Inferior parietal cortex (tissue), 1 donor: ENCODE measurements around the gene MAGEA11.
"Not testable (repeated sequence)": the region's sequence is repeated elsewhere in the genome, so short reads cannot be mapped to it uniquely, and the experiment has no call there.

Experiments
- DNase-seq: peaks from one replicate; pipeline ENCODE4 v3.0.0-alpha.2; 2016; ENCODE audit errors: extremely low spot score

Gene MAGEA11, protein sequence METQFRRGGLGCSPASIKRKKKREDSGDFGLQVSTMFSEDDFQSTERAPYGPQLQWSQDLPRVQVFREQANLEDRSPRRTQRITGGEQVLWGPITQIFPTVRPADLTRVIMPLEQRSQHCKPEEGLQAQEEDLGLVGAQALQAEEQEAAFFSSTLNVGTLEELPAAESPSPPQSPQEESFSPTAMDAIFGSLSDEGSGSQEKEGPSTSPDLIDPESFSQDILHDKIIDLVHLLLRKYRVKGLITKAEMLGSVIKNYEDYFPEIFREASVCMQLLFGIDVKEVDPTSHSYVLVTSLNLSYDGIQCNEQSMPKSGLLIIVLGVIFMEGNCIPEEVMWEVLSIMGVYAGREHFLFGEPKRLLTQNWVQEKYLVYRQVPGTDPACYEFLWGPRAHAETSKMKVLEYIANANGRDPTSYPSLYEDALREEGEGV

DNA sequence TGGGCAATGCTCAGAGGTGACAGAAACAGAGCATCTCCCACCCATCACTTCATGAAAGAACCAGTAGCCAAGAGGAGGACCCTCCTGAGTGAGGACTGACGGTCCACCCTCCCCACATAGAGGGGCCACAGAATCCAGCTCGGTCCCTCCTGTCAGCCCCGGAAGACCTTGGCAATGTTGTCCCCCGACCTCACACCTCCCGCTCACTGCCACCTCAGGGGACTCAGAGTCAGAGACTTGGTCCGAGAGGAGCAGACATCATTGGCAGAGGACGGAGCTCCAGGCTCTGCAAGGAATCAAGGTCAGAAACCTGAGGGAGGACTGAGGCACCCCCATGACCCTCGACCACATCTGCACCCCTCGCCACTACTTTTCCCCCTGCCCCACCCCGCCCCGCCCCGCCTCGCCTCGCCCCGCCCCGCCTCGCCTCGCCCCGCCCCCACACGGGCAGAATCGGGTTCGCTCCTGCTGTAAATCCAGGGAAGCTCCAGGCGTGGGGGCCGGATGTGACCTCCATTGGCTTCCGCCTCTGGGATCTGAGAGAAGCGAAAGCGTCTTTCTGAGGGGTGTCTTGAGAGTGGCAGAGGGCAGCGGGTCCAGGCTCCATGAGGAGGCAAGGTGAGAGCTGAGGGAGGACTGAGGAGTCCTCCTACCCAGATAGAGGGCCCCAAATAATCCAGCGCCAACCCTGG lies at the start of gene MAGEA11:
Gene MAGEA11, plus strand, starts transcription at position 516 of the 692 bp plus-strand sequence. CDS start 1,100 bp downstream, outside the sequence.
- no peak for DNase-seq

DNA sequence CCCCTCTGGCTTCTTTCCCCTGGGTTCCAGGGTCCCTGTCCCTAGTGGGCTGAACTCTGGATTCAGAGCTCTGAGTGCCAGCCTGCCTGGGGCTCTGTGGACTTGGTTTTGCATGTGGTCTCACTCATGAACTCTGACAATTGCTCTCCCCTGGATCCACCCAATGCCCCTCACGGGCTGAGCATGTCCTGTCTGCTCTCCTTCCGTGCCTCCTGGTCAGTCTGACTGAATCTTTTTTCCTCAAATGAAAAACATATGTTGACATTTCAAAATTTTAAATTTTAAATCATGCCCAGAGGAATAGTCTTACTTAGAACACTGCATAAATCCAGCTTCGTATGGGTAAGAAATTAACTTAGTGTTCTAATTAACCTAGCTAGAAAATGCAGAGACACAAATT lies 36.8 kb upstream of the MAGEA11 start:
- DNase-seq: not testable (repeated sequence)

DNA sequence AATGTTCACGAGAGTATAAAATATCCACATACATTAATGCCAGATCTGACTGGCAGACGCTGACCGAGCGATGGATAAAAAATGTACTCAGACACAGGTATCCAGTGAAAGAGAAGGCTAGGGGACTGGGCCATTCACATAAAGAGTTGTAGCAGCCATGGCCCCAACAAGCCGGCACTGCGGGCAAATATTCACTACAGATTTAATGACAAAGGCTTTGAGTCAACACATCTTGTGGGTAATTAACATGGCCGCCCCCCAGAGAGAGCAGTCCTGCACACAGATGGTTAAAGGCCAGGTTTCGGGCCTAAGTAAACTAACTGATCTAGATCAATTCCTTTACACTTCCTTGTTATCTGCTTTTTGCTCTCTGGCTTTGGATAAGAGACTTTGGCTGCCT lies 36.3 kb upstream of the MAGEA11 start:
- not testable (repeated sequence) for DNase-seq

DNA sequence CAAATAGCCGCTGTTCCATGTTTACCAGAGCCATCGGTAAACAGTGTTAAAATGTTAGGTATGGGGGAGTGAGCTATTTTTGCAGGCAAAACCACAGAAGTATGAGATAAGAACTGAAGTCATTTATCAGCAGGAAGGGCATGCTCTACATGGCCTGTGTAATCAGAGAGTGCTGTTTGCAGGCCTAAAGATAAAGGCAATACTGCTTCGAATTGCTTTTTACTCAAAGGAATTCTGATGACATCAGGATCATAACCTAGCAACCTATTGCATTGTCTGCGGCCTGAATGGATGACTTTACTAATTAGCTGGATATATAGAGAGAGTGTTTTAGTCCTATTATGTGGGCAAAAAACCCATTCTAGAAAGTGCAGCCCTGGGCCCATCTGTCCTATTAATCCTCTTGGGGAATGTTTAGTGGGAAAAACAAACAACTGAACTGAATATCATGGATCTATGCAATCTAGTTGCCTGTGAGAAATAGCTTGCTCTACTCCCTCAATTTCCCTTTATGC lies 32.6 kb upstream of the MAGEA11 start:
- DNase-seq: not testable (repeated sequence)

DNA sequence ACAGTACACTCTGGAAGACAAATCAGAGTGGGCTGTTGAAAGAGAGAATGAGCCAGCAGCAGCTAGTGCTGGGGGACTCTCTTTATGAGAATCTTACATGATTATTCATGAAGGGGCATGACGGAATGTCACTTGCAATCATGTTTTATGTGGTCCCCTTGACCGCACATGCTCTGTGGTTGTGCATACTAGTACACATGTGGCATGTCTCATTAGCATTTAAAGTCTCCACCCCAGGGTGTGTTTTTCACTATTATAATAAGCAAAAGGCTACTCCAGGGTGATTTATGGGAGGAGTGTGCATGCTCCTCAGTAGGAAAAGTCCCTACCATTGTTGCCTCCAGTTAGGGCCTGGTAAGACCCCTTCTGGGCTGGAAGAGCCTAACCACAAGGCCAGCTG lies 30.7 kb upstream of the MAGEA11 start:
- DNase-seq: no peak

DNA sequence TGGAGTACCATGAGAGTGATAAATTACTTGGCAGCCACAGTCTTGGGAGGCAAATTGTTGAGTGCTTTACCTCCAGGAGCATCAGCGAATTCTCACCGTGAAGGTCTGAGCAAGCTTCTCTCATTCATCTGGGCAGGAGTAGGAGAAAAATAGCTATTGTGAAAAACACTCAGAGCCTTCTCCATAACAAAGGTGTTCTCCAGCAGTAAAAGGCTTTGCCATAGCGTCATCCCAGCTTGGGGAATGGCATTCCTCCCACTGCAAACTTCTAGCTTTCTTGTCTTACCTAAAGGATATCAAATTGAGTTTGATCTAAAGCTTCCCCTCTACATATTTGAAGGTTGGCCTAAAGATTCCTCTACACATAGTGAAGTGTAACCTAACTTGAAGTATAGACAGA lies 29.8 kb upstream of the MAGEA11 start:
- DNase-seq: no peak

DNA sequence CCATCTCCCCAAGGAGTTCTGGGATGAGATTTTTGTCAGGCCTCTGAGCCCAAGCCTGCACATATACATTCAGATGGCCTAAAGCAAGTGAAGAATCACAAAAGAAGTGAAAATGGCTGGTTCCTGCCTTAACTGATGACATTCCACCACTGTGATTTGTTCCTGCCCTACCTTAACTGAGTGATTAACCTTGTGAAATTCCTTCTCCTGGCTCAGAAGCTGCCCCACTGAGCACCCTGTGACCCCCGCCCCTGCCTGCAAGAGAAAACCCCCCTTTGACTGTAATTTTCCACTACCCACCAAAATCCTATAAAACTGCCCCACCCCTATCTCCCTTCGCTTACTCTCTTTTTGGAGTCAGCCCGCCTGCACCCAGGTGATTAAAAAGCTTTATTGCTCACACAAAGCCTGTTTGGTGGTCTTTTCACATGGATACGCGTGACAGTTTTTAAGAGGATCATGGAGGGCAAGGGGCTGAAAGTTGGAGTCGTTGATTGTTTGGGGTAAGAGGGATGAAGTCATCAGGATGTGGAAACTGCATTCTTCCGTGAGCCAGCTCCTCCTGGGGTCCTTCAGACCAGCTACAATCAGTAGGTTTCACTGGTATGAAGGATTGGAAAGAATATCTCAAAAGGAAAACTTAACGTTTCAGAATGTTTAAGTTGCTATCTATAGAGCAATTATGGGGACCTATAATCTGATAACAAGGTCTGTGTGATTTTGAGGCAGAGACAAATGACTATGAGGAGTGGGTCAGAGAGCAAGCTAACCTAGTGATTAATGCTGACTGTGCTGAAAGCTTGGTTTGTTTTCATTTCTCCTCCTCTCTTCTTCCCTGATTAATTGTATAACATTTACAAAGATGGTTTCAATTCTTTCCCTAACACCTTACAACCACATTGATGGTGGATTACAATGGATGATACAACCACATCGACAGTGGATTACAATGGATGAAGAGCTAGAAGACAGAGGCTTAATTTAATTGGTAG lies 28.6 kb upstream of the MAGEA11 start:
- no peak for DNase-seq

DNA sequence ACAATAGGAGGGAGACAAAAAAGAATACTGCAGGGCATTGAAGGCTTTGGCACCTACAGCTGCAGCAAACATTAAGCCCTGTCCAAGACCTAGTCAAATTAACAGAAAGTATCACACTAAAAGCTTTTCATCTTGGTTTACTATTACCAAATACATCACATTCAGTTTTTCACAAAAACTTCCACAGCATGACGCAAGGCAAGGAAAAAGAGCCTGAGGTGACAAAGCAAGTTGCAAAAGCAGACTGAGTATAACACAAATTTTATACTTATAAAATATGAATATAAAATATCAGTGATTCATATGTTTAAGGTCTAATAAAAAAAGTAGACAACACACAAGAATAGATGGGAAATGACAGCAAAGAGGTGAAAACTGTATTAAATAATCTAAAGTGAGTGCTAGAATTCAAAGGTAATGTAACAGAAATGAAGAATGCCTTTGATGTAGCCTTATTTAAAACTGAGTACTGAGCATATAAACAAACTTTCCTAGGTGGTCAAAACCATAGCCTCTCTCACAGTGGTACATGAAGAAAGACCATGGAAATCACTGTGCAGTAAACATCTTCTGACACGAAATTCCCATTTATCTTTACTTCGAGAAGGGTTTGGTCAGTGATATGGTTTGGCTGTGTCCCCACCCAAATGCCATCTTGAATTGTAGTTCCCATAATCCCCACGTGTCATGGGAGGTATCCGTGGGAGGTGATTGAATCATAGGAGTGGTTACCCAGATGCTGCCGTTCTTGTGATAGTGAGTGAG lies 27.7 kb upstream of the MAGEA11 start:
- no peak for DNase-seq

DNA sequence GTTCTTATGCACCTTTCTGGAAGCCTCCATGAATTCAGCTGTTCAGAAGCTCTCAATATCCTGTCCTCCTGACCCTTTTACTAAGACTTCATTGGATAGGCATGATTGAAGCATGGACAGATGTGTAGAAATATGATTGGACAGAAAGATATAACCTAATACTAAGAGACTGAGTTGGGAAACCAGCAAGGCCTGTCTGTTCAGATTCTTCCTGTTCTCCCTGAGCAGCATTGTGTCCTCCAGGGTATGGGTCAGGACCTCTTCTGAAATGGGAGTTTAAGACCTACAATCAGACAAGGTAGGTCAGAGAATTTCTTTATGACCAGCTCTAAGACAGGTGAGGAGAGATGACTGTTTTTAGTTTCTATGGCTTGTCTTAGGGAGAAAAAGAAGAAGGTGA lies 23.9 kb upstream of the MAGEA11 start:
- DNase-seq: no peak

DNA sequence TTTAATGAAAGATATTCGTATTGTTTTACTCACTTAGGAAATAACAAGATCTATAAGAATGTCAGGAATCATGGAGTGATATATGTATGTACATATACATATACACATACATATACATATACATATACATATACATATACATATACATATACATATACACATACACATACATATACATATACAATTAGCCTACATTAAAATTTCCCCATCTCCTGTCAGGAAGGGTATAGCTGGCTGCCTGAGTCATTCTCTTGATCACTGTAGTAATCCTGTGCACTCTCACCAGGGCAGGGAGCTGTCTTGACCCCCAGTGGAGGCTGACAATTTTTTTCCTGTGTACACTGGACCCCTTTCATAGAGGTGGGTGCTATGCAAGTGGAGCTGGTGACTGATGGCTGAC lies 23.3 kb upstream of the MAGEA11 start:
- no peak for DNase-seq

DNA sequence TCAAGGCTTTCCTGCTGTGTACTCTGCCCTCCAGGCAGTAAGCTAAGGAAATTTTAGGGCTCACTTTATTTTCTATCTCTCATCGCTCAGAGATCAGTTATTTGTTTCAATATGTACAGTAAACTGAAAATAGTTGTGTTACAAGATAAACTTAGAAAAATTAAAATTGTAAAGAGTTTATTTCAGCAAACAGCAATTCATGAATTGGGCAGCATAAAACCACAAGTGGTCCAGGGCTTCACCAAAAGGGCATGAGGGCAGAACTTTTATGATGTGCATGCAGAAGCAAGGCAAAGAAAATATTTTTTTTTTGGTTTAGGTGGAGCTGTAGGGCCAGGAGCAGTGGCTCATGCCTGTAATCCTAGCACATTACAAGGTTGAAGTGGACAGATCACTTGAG lies 20.1 kb upstream of the MAGEA11 start:
- DNase-seq: no peak

DNA sequence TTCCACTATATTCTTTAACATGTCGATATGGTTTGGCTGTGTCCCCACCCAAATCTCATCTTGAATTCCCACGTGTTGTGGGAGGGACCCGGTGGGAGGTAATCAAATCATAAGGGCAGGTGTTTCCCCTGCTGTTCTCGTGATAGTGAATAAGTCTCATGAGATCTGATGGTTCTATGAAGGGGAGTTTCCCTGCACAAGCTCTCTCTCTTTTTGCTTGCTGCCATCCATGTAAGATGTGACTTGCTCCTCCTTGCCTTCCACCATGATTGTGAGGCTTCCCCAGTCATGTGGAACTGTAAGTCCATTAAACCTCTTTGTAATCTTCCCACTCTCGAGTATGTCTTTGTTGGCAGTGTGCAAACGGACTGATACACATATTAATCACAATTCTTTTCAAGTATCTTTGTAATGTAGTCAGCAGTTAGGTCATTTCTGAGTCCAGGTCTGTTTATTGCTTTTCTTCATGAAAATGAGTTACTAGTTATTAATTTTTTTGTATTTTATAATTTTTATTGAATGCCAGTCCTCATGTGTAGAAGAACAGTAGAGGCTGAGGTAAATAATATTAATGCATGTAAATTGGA lies 19.1 kb upstream of the MAGEA11 start:
- not testable (repeated sequence) for DNase-seq

DNA sequence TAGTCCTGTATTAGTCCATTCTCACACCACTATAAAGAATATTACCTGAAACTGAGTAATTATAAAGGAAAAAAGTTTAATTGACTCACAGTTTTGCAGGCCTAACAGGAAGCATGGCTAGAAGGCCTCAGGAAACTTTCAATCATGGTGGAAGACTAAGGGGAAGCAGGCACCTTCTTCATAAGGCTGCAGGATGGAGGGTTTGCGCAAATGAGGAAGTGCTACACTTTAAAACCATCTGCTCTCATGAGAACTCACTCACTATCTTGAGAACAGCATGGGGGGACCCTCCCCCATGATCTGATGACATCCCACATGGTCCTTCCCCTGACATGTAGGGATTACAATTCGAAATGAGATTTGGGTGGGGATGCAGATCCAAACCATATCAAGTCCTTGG lies 12.1 kb upstream of the MAGEA11 start:
- no peak for DNase-seq

DNA sequence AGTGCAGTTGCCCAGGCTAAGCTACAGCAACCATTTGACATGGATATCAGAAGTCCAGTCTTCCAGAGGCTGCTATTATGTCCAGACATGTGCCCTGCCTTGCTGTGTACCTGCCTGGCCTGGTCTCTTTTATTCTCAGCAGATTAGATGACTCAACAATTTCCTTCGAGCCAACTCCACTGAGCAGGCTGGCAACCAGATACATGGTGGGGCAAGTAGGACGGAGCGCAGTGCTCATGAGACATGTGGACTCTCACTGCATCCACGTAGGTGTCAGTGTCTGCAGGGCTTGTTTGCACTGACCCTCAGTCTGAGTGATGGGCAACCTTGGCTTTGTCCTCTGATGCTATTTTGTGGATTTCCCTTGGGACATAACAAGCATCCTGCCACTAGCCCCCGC lies 7.2 kb upstream of the MAGEA11 start:
- no peak for DNase-seq

DNA sequence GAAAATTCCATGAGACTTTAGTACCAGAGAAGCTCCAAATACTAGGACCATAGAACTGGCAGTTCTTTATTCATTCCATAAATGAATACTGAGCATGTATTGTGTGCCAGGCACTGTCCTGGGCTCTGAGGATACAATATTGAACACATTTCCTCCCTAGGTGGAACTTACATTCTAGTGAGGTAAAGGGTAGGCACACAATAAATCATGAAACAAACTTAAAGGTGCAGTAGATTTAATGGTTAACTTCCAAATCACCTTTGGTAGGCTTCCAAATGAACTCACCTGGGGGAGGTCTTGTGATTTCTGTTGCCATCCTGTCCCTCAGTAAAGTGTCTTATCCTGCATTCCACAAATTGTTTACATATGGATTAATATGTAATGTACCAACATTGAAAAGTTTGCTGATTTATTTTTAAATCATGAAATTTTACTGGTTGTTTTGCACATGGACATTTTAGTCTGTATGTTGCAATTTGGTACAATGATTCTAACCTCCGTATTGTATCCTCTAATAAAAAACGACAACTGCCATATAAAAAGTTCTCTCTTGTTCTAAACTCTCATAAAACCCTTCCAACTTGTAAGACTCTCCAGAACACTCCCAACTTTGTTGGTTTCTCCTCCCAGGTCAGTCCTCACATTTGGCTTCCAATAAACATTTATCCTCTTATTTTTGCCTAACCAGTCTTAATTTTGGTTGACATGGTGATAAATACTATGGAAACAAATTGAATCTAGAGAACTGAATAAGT lies 4.5 kb upstream of the MAGEA11 start:
- DNase-seq: no peak

DNA sequence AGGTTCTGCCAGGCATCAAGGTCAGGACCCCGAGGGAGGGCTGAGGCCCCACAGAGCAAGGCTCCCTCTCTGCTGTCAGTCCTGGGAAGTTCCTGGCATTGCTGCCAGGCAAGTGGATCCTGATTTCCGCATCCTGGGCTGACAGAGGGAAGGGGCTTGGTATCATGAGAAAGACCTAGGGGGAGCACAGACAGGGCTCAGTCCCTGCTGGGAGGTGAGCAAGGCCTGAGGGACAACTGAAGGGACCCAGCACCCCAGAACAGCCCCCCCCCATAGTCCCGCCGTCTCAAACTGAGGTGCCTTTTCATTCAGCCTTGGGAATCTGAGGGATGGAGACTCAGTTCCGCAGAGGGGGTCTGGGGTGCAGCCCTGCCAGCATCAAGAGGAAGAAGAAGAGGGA lies 971 bp downstream of the MAGEA11 start:
- DNase-seq: no peak

DNA sequence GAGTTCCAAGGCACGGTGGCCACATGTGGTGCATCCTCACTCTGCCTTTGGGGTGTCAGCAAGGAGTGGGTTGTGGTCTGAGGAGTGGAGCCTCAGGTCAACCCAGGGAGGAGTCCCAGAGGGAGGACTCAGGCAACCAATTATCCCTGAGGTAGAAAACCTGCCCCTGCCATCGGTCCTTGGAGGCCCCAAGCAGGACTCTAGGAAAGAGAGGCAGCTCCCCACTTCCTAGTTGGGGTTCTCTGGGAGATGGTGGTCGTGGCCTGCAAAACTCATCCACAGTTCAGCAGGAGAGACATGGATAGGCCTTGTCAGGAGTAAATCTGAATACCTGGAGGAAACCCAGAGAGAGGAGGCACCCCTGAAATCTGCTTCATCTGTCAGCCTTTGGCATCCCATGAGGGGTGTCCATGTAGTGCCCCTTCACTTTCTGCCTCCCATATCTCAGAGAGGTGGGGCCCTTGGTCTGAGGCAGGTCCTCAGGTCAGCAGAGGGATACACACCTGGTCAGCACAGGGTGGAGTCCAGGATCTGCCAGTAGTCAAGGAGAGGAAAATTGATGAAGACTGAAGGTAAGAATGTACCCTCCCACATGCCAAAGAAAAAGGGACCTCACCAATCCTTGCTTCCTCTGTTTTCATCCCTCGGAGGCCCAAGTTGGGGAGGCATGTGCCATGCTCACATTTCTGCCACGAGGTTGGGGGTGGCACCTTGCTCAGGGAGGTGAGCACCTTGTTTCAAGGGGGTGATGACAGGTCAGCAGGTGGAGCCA lies 1.6 kb downstream of the MAGEA11 start:
- no peak for DNase-seq

DNA sequence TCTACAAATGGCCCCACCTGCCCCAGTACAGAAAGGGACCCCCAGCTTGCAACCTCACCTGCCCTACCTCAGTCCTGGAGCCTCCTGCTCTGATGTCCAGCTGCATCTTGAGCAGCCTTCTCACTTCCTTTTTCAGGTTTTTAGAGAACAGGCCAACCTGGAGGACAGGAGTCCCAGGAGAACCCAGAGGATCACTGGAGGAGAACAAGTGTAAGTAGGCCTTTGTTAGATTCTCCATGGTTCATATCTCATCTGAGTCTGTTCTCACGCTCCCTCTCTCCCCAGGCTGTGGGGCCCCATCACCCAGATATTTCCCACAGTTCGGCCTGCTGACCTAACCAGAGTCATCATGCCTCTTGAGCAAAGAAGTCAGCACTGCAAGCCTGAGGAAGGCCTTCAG lies 3.6 kb downstream of the MAGEA11 start:
- no peak for DNase-seq

DNA sequence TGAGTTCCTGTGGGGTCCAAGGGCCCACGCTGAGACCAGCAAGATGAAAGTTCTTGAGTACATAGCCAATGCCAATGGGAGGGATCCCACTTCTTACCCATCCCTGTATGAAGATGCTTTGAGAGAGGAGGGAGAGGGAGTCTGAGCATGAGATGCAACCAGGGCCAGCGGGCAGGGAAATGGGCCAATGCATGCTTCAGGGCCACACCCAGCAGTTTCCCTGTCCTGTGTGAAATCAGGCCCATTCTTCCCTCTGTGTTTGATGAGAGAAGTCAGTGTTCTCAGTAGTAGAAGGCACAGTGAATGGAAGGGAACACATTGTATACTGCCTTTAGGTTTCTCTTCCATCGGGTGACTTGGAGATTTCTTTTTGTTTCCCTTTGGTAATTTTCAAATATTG lies 4.8 kb downstream of the MAGEA11 start:
- DNase-seq: no peak
